Measurements from ENCODE around the gene MTIF2. TPM values are rescaled to one million over a fixed set of nuclear protein-coding genes. Genes with fewer than 3 reads are reported as not detected.

Gene MTIF2
- total RNA-seq, 1 experiment from 2014 or later: 34.1 TPM

- intact Hi-C loops (cut with micrococcal nuclease; ENCODE audit: unreplicated experiment) (no loop called here), in situ Hi-C loops (cut with HindIII; ENCODE audit: low pct_unique_long_range_greater_than_20kb, low sequenced_read_pairs) (no loop called here)
- Histone ChIP-seq H3K27ac (ENCODE audit: low read length) (no peak overlapping the region), H3K27me3 (ENCODE audit: control insufficient read depth, insufficient read depth, low read length) (no peaks in the 10 kb centered on the region), H3K4me3 (ENCODE audit: low read depth in 2 of 2, low read length in 2 of 2) (no peak overlapping the region), H3K4me1 (ENCODE audit: control insufficient read depth, insufficient read depth, low read length) (no peaks in the 10 kb centered on the region), H3K9me3 (ENCODE audit: control insufficient read depth, insufficient read depth, low read depth, low read length) (no peaks in the 10 kb centered on the region), H3K36me3 (ENCODE audit: control insufficient read depth, insufficient read depth, low read length) (no peaks in the 10 kb centered on the region)
- no TSS peak for BruUV-seq (replicated peaks)
- no peak for DNase-seq (ENCODE audit: low read depth, low spot score)
- ChIA-PET CTCF (no interaction called here), POLR2A (interaction anchor here (0.6 kb wide), 1 partner anchor 387 kb away, joined by 9 read pairs; no protein-coding TSS in a partner anchor)
- TF ChIP-seq CTCF (IDR thresholded peaks at IDR 0.05) (no peak), POLR2AphosphoS5 (IDR thresholded peaks at IDR 0.05; ENCODE audit: low read depth, low read length) (no peak), SIN3A (IDR thresholded peaks at IDR 0.05; ENCODE audit: borderline replicate concordance, insufficient read depth, low read depth, low read length) (no peak)
- TF ChIP-seq, protein P1, sequence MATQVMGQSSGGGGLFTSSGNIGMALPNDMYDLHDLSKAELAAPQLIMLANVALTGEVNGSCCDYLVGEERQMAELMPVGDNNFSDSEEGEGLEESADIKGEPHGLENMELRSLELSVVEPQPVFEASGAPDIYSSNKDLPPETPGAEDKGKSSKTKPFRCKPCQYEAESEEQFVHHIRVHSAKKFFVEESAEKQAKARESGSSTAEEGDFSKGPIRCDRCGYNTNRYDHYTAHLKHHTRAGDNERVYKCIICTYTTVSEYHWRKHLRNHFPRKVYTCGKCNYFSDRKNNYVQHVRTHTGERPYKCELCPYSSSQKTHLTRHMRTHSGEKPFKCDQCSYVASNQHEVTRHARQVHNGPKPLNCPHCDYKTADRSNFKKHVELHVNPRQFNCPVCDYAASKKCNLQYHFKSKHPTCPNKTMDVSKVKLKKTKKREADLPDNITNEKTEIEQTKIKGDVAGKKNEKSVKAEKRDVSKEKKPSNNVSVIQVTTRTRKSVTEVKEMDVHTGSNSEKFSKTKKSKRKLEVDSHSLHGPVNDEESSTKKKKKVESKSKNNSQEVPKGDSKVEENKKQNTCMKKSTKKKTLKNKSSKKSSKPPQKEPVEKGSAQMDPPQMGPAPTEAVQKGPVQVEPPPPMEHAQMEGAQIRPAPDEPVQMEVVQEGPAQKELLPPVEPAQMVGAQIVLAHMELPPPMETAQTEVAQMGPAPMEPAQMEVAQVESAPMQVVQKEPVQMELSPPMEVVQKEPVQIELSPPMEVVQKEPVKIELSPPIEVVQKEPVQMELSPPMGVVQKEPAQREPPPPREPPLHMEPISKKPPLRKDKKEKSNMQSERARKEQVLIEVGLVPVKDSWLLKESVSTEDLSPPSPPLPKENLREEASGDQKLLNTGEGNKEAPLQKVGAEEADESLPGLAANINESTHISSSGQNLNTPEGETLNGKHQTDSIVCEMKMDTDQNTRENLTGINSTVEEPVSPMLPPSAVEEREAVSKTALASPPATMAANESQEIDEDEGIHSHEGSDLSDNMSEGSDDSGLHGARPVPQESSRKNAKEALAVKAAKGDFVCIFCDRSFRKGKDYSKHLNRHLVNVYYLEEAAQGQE (IDR thresholded peaks at IDR 0.05; ENCODE audit: insufficient read depth in 1 of 2, low read depth in 2 of 2, low read length in 1 of 2): no peak
- ATAC-seq: no peak
These were observed 55.2 kb downstream of the MTIF2 start for GRCh38 chr2:55213822-55214221.

DNA sequence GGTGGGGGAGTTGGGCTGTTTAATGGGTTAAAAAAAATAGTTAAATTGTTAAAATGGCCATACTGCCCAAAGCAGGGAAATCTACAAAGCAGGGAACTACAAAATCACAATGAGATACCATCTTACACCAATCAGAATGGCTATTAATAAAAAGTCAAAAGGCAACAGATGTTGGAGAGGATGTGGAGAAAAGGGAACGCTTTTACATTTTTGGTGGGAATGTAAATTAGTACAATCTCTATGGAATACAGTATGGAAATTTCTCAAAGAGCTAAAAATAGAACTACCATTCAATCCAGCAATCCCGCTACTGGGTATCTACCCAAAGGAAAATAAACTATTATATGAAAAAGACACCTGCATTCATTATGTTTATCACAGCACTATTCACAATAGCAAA, 64.1 kb downstream of the MTIF2 start:
- ATAC-seq: no peak
- Histone ChIP-seq H3K4me3 (ENCODE audit: low read depth in 2 of 2, low read length in 2 of 2) (no peak overlapping the region), H3K36me3 (ENCODE audit: control insufficient read depth, insufficient read depth, low read length) (no peaks in the 10 kb centered on the region), H3K9me3 (ENCODE audit: control insufficient read depth, insufficient read depth, low read depth, low read length) (no peaks in the 10 kb centered on the region), H3K27ac (ENCODE audit: low read length) (no peak overlapping the region), H3K4me1 (ENCODE audit: control insufficient read depth, insufficient read depth, low read length) (no peaks in the 10 kb centered on the region), H3K27me3 (ENCODE audit: control insufficient read depth, insufficient read depth, low read length) (no peaks in the 10 kb centered on the region)
- intact Hi-C loops (cut with micrococcal nuclease; ENCODE audit: unreplicated experiment) (no loop called here), in situ Hi-C loops (cut with HindIII; ENCODE audit: low pct_unique_long_range_greater_than_20kb, low sequenced_read_pairs) (no loop called here)
- no peak for TF ChIP-seq TCF7L2 (IDR thresholded peaks at IDR 0.05; ENCODE audit: low read depth, low read length)
- no peak for TF ChIP-seq POLR2AphosphoS5 (IDR thresholded peaks at IDR 0.05; ENCODE audit: low read depth, low read length)
- TF ChIP-seq CTCF (IDR thresholded peaks at IDR 0.05): no peak
- TF ChIP-seq SIN3A (IDR thresholded peaks at IDR 0.05; ENCODE audit: borderline replicate concordance, insufficient read depth, low read depth, low read length): no peak
- TF ChIP-seq, protein P1 (IDR thresholded peaks at IDR 0.05; ENCODE audit: insufficient read depth in 1 of 2, low read depth in 2 of 2, low read length in 1 of 2): no peak
- CTCF ChIA-PET: no interaction called here
- no peak for DNase-seq (ENCODE audit: low read depth, low spot score)
- no TSS peak for BruUV-seq (replicated peaks)
- POLR2A ChIA-PET: no interaction called here
